HepG2 (cell line): ENCODE data around the gene STUB1. TPM values are rescaled to one million over a fixed set of nuclear protein-coding genes. Genes with fewer than 3 reads are reported as not detected.

Experiments used
- ASH2L ChIP-seq: fragments of 300-600, 200-600 bp; sonication (generic); IDR thresholded peaks from 2 replicates; pipeline ENCODE4 v1.7.0; 2017; ENCODE audit warnings: low read depth, mild to moderate bottlenecking, moderate library complexity, mixed read lengths, low read length; ENCODE audit not compliant: insufficient read length
- CBFB ChIP-seq: sonication (generic); formaldehyde crosslinking; IDR thresholded peaks from 2 replicates; pipeline ENCODE4 v1.4.0; 2020; ENCODE audit warnings: missing genetic modification reagents
- CBX2 ChIP-seq, 2 experiments: fragments of 200-600 bp in 1 of 2; sonication (generic); formaldehyde crosslinking in 1 of 2; IDR thresholded peaks; 2 replicates each; pipeline versions ENCODE4 v1.7.0 to v1.8.1; 2018 to 2022; ENCODE audit warnings: low read depth in 2 of 2, low read length in 1 of 2, mild to moderate bottlenecking in 1 of 2, missing genetic modification reagents in 1 of 2
- DMAP1 ChIP-seq: IDR thresholded peaks from 2 replicates; pipeline ENCODE4 v1.6.1; 2016
- KDM5A ChIP-seq: fragments of 200-600 bp; sonication (generic); IDR thresholded peaks from 2 replicates; pipeline ENCODE4 v1.7.0; 2018; ENCODE audit warnings: antibody characterized with exemption, mild to moderate bottlenecking, low read length, borderline replicate concordance
- KLF13 ChIP-seq: sonication (generic); formaldehyde crosslinking; IDR thresholded peaks from 2 replicates; pipeline ENCODE4 v1.4.0; 2020; ENCODE audit warnings: mild to moderate bottlenecking, missing genetic modification reagents
- MTA3 ChIP-seq: sonication (generic); formaldehyde crosslinking; IDR thresholded peaks from 2 replicates; pipeline ENCODE4 v1.4.0; 2020; ENCODE audit warnings: missing genetic modification reagents
- PHF5A ChIP-seq: IDR thresholded peaks from one replicate; pipeline ENCODE4 v1.6.1; 2018; ENCODE audit warnings: low read depth, missing genetic modification reagents; ENCODE audit not compliant: unreplicated experiment
- PRPF4 ChIP-seq: fragments of 200-400 bp; formaldehyde crosslinking; IDR thresholded peaks from 2 replicates; pipeline ENCODE4 v1.6.1; 2016; ENCODE audit warnings: low read length, low read depth; ENCODE audit not compliant: poor library complexity, severe bottlenecking
- RFX1 ChIP-seq: fragments of 450-650 bp; IDR thresholded peaks from 2 replicates; pipeline ENCODE4 v1.6.1; 2017
- SALL2 ChIP-seq: sonication (generic); formaldehyde crosslinking; IDR thresholded peaks from 2 replicates; pipeline ENCODE4 v1.8.1; 2023; ENCODE audit warnings: mild to moderate bottlenecking, missing genetic modification reagents, inconsistent platforms
- SMARCC2 ChIP-seq: fragments of 450-650 bp; IDR thresholded peaks from 2 replicates; pipeline ENCODE4 v1.6.1; 2017; ENCODE audit warnings: antibody characterized with exemption, mild to moderate bottlenecking
- SOX13 ChIP-seq, 3 experiments: fragments of 450-650 bp in 1 of 3; sonication (generic) in 1 of 3; formaldehyde crosslinking in 1 of 3; IDR thresholded peaks in 2 of 3; conservative IDR thresholded peaks in 1 of 3; 2 replicates each; pipeline versions ENCODE4 v1.5.0 to v1.6.1; 2016 to 2020; ENCODE audit warnings: antibody characterized with exemption in 1 of 3, mild to moderate bottlenecking in 1 of 3, missing compliant biosample characterization in 1 of 3, missing genetic modification reagents in 1 of 3, moderate library complexity in 1 of 3
- ZBTB38 ChIP-seq: sonication (generic); formaldehyde crosslinking; IDR thresholded peaks from 2 replicates; pipeline ENCODE4 v1.5.1; 2020; ENCODE audit warnings: mild to moderate bottlenecking, missing genetic modification reagents
- ZFP1 ChIP-seq: IDR thresholded peaks from 2 replicates; pipeline ENCODE4 v1.6.1; 2016
- ZFP41 ChIP-seq: sonication (generic); formaldehyde crosslinking; IDR thresholded peaks from 2 replicates; pipeline ENCODE4 v1.4.0; 2020; ENCODE audit warnings: mild to moderate bottlenecking, missing genetic modification reagents, borderline replicate concordance
- ZNF296 ChIP-seq: sonication (generic); formaldehyde crosslinking; conservative IDR thresholded peaks from 2 replicates; pipeline ENCODE4 v1.5.0; 2020; ENCODE audit warnings: mild to moderate bottlenecking, missing genetic modification reagents
- ZNF329 ChIP-seq: sonication (generic); formaldehyde crosslinking; IDR thresholded peaks from 2 replicates; pipeline ENCODE4 v1.9.0; 2021; ENCODE audit warnings: low read depth, mild to moderate bottlenecking, missing genetic modification reagents
- ZNF33A ChIP-seq: sonication (generic); formaldehyde crosslinking; IDR thresholded peaks from 2 replicates; pipeline ENCODE4 v1.5.1; 2020; ENCODE audit warnings: missing genetic modification reagents, mild to moderate bottlenecking, moderate library complexity, borderline replicate concordance
- ZNF746 ChIP-seq: sonication (generic); formaldehyde crosslinking; IDR thresholded peaks from 2 replicates; pipeline ENCODE4 v1.8.0; 2022; ENCODE audit warnings: mild to moderate bottlenecking, missing genetic modification reagents
- ZNF773 ChIP-seq: sonication (generic); formaldehyde crosslinking; IDR thresholded peaks from 2 replicates; pipeline ENCODE4 v1.4.0; 2020; ENCODE audit warnings: missing genetic modification reagents, borderline replicate concordance
- polyA plus RNA-seq, 8 experiments: library from polyadenylated mRNA; depleted of rRNA in 3 of 8; stranded (reverse) in 7 of 8; unstranded in 1 of 8; fragments of >200 nt; fragmentation: Illumina TruSeq in 4 of 8; extraction: Trizol in 4 of 8; gene quantifications; 2 replicates each; pipeline versions ENCODE4 v1.2.1 to v1.2.3, GENCODE V29; 2011 to 2016; ENCODE audit warnings: low read depth in 4 of 8, missing spikeins in 1 of 8, mixed read lengths in 1 of 8; ENCODE audit not compliant: insufficient read depth in 1 of 8
- total RNA-seq, 5 experiments: library from RNA; depleted of rRNA; stranded (reverse); fragments of >200 nt; fragmentation: Illumina TruSeq; extraction: Trizol; gene quantifications; 2 replicates each; pipeline ENCODE4 v1.2.3, GENCODE V29; 2016; ENCODE audit warnings: low read depth in 1 of 5
- TF ChIP-seq, protein P1 (sequence below): sonication (generic); formaldehyde crosslinking; IDR thresholded peaks from 2 replicates; pipeline ENCODE4 v1.8.1; 2023; ENCODE audit warnings: missing genetic modification reagents, inconsistent platforms, borderline replicate concordance
- TF ChIP-seq, protein P2 (sequence below): sonication (generic); formaldehyde crosslinking; IDR thresholded peaks from 2 replicates; pipeline ENCODE4 v1.4.0; 2020; ENCODE audit warnings: missing genetic modification reagents
- TF ChIP-seq, protein P3 (sequence below): sonication (generic); formaldehyde crosslinking; IDR thresholded peaks from 2 replicates; pipeline ENCODE4 v1.4.0; 2020; ENCODE audit warnings: missing genetic modification reagents
- TF ChIP-seq, protein P4 (sequence below): sonication (generic); formaldehyde crosslinking; IDR thresholded peaks from 2 replicates; pipeline ENCODE4 v1.4.0; 2020; ENCODE audit warnings: missing genetic modification reagents, borderline replicate concordance
- TF ChIP-seq, protein P5 (sequence below): sonication (generic); formaldehyde crosslinking; IDR thresholded peaks from 2 replicates; pipeline ENCODE4 v1.5.0; 2020; ENCODE audit warnings: mild to moderate bottlenecking, missing genetic modification reagents

STUB1 gene
- total and polyA plus RNA-seq, 2 of the 13 experiments (the other 11 are each of a cell fraction or from before 2014, with no cell fraction given) = 52.9 to 78.2 TPM

DNA sequence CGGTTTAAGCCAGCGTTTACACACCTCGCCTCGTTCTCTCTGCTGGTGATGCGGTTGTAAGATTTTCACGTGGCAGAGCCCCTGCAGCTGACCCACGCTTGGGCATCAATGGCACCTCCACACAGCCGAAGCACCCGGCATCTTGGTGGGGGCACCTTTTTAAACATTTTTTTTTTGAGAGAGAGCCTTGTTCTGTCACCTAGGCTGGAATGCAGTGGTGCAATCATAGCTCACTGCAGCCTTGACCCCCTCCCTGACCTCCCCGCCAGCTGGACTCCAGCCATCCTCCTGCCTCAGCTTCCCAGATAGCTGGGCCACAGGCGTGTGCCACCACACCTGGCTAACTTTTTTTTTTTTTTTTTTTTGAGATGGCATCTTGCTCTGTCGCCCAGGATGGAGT is 26.2 kb upstream of the STUB1 start (continued):
- TF ChIP-seq, protein P1, sequence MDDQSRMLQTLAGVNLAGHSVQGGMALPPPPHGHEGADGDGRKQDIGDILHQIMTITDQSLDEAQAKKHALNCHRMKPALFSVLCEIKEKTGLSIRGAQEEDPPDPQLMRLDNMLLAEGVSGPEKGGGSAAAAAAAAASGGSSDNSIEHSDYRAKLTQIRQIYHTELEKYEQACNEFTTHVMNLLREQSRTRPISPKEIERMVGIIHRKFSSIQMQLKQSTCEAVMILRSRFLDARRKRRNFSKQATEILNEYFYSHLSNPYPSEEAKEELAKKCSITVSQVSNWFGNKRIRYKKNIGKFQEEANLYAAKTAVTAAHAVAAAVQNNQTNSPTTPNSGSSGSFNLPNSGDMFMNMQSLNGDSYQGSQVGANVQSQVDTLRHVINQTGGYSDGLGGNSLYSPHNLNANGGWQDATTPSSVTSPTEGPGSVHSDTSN (CRISPR knock-in tag) = no peak
- TF ChIP-seq SMARCC2 (no peak), ZNF329 (CRISPR knock-in tag) (no peak), KLF13 (no peak), PRPF4 (no peak), ZNF33A (no peak), CBX2 (IDR thresholded peaks at IDR 0.05; ENCODE audit: low read depth, low read length) (no peak), CBX2 (CRISPR knock-in tag; IDR thresholded peaks at IDR 0.05; ENCODE audit: low read depth) (no peak), ZNF773 (no peak), ASH2L (peak; percentile 25), DMAP1 (CRISPR knock-in tag) (no peak), ZFP41 (no peak), KDM5A (no peak), RFX1 (no peak), CBFB (CRISPR knock-in tag) (no peak), ZNF746 (CRISPR knock-in tag) (no peak), PHF5A (CRISPR knock-in tag) (no peak), SOX13 (IDR thresholded peaks at IDR 0.05) (no peak), SOX13 (CRISPR knock-in tag; conservative IDR thresholded peaks at IDR 0.05 in 1 of 2, IDR thresholded peaks at IDR 0.05 in 1 of 2) (peak in 1 of 2 experiments; percentile 21; a peak in 2 of 4 replicates), ZBTB38 (peak; percentile 44; the same call in 1 of the 2 replicates), ZFP1 (CRISPR knock-in tag) (no peak), SALL2 (CRISPR knock-in tag) (no peak), ZNF296 (CRISPR knock-in tag) (no peak), MTA3 (CRISPR knock-in tag) (no peak)
- TF ChIP-seq, protein P2, sequence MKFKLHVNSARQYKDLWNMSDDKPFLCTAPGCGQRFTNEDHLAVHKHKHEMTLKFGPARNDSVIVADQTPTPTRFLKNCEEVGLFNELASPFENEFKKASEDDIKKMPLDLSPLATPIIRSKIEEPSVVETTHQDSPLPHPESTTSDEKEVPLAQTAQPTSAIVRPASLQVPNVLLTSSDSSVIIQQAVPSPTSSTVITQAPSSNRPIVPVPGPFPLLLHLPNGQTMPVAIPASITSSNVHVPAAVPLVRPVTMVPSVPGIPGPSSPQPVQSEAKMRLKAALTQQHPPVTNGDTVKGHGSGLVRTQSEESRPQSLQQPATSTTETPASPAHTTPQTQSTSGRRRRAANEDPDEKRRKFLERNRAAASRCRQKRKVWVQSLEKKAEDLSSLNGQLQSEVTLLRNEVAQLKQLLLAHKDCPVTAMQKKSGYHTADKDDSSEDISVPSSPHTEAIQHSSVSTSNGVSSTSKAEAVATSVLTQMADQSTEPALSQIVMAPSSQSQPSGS = no peak
- TF ChIP-seq, protein P3, sequence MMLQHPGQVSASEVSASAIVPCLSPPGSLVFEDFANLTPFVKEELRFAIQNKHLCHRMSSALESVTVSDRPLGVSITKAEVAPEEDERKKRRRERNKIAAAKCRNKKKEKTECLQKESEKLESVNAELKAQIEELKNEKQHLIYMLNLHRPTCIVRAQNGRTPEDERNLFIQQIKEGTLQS (CRISPR knock-in tag) = no peak
- TF ChIP-seq, protein P4, sequence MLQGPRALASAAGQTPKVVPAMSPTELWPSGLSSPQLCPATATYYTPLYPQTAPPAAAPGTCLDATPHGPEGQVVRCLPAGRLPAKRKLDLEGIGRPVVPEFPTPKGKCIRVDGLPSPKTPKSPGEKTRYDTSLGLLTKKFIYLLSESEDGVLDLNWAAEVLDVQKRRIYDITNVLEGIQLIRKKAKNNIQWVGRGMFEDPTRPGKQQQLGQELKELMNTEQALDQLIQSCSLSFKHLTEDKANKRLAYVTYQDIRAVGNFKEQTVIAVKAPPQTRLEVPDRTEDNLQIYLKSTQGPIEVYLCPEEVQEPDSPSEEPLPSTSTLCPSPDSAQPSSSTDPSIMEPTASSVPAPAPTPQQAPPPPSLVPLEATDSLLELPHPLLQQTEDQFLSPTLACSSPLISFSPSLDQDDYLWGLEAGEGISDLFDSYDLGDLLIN (CRISPR knock-in tag) = no peak
- TF ChIP-seq, protein P5, sequence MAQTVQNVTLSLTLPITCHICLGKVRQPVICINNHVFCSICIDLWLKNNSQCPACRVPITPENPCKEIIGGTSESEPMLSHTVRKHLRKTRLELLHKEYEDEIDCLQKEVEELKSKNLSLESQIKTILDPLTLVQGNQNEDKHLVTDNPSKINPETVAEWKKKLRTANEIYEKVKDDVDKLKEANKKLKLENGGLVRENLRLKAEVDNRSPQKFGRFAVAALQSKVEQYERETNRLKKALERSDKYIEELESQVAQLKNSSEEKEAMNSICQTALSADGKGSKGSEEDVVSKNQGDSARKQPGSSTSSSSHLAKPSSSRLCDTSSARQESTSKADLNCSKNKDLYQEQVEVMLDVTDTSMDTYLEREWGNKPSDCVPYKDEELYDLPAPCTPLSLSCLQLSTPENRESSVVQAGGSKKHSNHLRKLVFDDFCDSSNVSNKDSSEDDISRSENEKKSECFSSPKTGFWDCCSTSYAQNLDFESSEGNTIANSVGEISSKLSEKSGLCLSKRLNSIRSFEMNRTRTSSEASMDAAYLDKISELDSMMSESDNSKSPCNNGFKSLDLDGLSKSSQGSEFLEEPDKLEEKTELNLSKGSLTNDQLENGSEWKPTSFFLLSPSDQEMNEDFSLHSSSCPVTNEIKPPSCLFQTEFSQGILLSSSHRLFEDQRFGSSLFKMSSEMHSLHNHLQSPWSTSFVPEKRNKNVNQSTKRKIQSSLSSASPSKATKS = no peak
